Measurements from ENCODE around the gene TSTD2.

Gene TSTD2

GRCh38 chr9:97570899-97571298 lies 62.3 kb downstream of the TSTD2 start:
- H3K9me3 ChIP-seq (ENCODE audit: control insufficient read depth, low read depth, low read length), result no peaks in the 10 kb centered on the region
- H3K9ac ChIP-seq (ENCODE audit: low read length), result no peak overlapping the region
- no peaks in the 10 kb centered on the region for H3K27me3 ChIP-seq (ENCODE audit: control insufficient read depth, insufficient read depth, low read length)
- H3K4me1 ChIP-seq (ENCODE audit: control insufficient read depth, low read depth, low read length), result no peaks in the 10 kb centered on the region
- no peak overlapping the region for H3K27ac ChIP-seq (ENCODE audit: low read length)
- no peak overlapping the region for H3K4me3 ChIP-seq (ENCODE audit: low read length)
- no peaks in the 10 kb centered on the region for H3K36me3 ChIP-seq (ENCODE audit: control insufficient read depth, low read depth, low read length)

GRCh38 chr9:97568461-97569275 lies 64.5 kb downstream of the TSTD2 start:
- no peak overlapping the region for H3K4me3 ChIP-seq (ENCODE audit: low read length)
- H3K36me3 ChIP-seq (ENCODE audit: control insufficient read depth, low read depth, low read length), result no peaks in the 10 kb centered on the region
- peaks cover 15% of the 10 kb centered on the region for H3K4me1 ChIP-seq (ENCODE audit: control insufficient read depth, low read depth, low read length)
- H3K9me3 ChIP-seq (ENCODE audit: control insufficient read depth, low read depth, low read length), result no peaks in the 10 kb centered on the region
- no peak overlapping the region for H3K9ac ChIP-seq (ENCODE audit: low read length)
- H3K27me3 ChIP-seq (ENCODE audit: control insufficient read depth, insufficient read depth, low read length), result no peaks in the 10 kb centered on the region
- H3K27ac ChIP-seq (ENCODE audit: low read length), result no peak overlapping the region

- H3K9me3 ChIP-seq (ENCODE audit: control insufficient read depth, low read depth, low read length), result no peaks in the 10 kb centered on the region
- no peaks in the 10 kb centered on the region for H3K27me3 ChIP-seq (ENCODE audit: control insufficient read depth, insufficient read depth, low read length)
- H3K4me3 ChIP-seq (ENCODE audit: low read length), result no peak overlapping the region
- no peak overlapping the region for H3K9ac ChIP-seq (ENCODE audit: low read length)
- H3K27ac ChIP-seq (ENCODE audit: low read length), result no peak overlapping the region
- H3K4me1 ChIP-seq (ENCODE audit: control insufficient read depth, low read depth, low read length), result peaks cover 15% of the 10 kb centered on the region
- no peaks in the 10 kb centered on the region for H3K36me3 ChIP-seq (ENCODE audit: control insufficient read depth, low read depth, low read length)
Measured at GRCh38 chr9:97567894-97568202, 65.3 kb downstream of the TSTD2 start.

GRCh38 chr9:97567182-97567893 lies 65.8 kb downstream of the TSTD2 start:
- no peak overlapping the region for H3K9ac ChIP-seq (ENCODE audit: low read length)
- peaks cover 15% of the 10 kb centered on the region for H3K4me1 ChIP-seq (ENCODE audit: control insufficient read depth, low read depth, low read length)
- H3K27me3 ChIP-seq (ENCODE audit: control insufficient read depth, insufficient read depth, low read length), result no peaks in the 10 kb centered on the region
- no peak overlapping the region for H3K27ac ChIP-seq (ENCODE audit: low read length)
- H3K4me3 ChIP-seq (ENCODE audit: low read length), result no peak overlapping the region
- H3K9me3 ChIP-seq (ENCODE audit: control insufficient read depth, low read depth, low read length), result no peaks in the 10 kb centered on the region
- no peaks in the 10 kb centered on the region for H3K36me3 ChIP-seq (ENCODE audit: control insufficient read depth, low read depth, low read length)

GRCh38 chr9:97565262-97565661 lies 67.9 kb downstream of the TSTD2 start:
- peaks cover 15% of the 10 kb centered on the region for H3K4me1 ChIP-seq (ENCODE audit: control insufficient read depth, low read depth, low read length)
- no peak overlapping the region for H3K4me3 ChIP-seq (ENCODE audit: low read length)
- no peaks in the 10 kb centered on the region for H3K27me3 ChIP-seq (ENCODE audit: control insufficient read depth, insufficient read depth, low read length)
- H3K27ac ChIP-seq (ENCODE audit: low read length), result no peak overlapping the region
- H3K9me3 ChIP-seq (ENCODE audit: control insufficient read depth, low read depth, low read length), result no peaks in the 10 kb centered on the region
- H3K9ac ChIP-seq (ENCODE audit: low read length), result no peak overlapping the region
- H3K36me3 ChIP-seq (ENCODE audit: control insufficient read depth, low read depth, low read length), result no peaks in the 10 kb centered on the region

- no peak overlapping the region for H3K4me3 ChIP-seq (ENCODE audit: low read length)
- no peak overlapping the region for H3K9ac ChIP-seq (ENCODE audit: low read length)
- H3K9me3 ChIP-seq (ENCODE audit: control insufficient read depth, low read depth, low read length), result no peaks in the 10 kb centered on the region
- H3K4me1 ChIP-seq (ENCODE audit: control insufficient read depth, low read depth, low read length), result peaks cover 15% of the 10 kb centered on the region
- H3K27ac ChIP-seq (ENCODE audit: low read length), result no peak overlapping the region
- no peaks in the 10 kb centered on the region for H3K27me3 ChIP-seq (ENCODE audit: control insufficient read depth, insufficient read depth, low read length)
- no peaks in the 10 kb centered on the region for H3K36me3 ChIP-seq (ENCODE audit: control insufficient read depth, low read depth, low read length)
Measured at GRCh38 chr9:97564291-97565175, 68.6 kb downstream of the TSTD2 start.

GRCh38 chr9:97563458-97564135 lies 69.6 kb downstream of the TSTD2 start:
- Histone ChIP-seq H3K9ac (ENCODE audit: low read length) (no peak overlapping the region), H3K36me3 (ENCODE audit: control insufficient read depth, low read depth, low read length) (no peaks in the 10 kb centered on the region), H3K9me3 (ENCODE audit: control insufficient read depth, low read depth, low read length) (no peaks in the 10 kb centered on the region), H3K4me3 (ENCODE audit: low read length) (no peak overlapping the region), H3K27ac (ENCODE audit: low read length) (no peak overlapping the region), H3K27me3 (ENCODE audit: control insufficient read depth, insufficient read depth, low read length) (no peaks in the 10 kb centered on the region), H3K4me1 (ENCODE audit: control insufficient read depth, low read depth, low read length) (peaks cover 15% of the 10 kb centered on the region)

- Histone ChIP-seq H3K4me1 (ENCODE audit: control insufficient read depth, low read depth, low read length) (peaks cover 15% of the 10 kb centered on the region), H3K36me3 (ENCODE audit: control insufficient read depth, low read depth, low read length) (no peaks in the 10 kb centered on the region), H3K27me3 (ENCODE audit: control insufficient read depth, insufficient read depth, low read length) (no peaks in the 10 kb centered on the region), H3K27ac (ENCODE audit: low read length) (no peak overlapping the region), H3K4me3 (ENCODE audit: low read length) (no peak overlapping the region), H3K9me3 (ENCODE audit: control insufficient read depth, low read depth, low read length) (no peaks in the 10 kb centered on the region), H3K9ac (ENCODE audit: low read length) (no peak overlapping the region)
Measured at GRCh38 chr9:97562542-97562941, 70.6 kb downstream of the TSTD2 start.

GRCh38 chr9:97561501-97561900 lies 71.7 kb downstream of the TSTD2 start:
- Histone ChIP-seq H3K36me3 (ENCODE audit: control insufficient read depth, low read depth, low read length) (no peaks in the 10 kb centered on the region), H3K9me3 (ENCODE audit: control insufficient read depth, low read depth, low read length) (no peaks in the 10 kb centered on the region), H3K27ac (ENCODE audit: low read length) (no peak overlapping the region), H3K27me3 (ENCODE audit: control insufficient read depth, insufficient read depth, low read length) (no peaks in the 10 kb centered on the region), H3K9ac (ENCODE audit: low read length) (no peak overlapping the region), H3K4me3 (ENCODE audit: low read length) (no peak overlapping the region), H3K4me1 (ENCODE audit: control insufficient read depth, low read depth, low read length) (peaks cover 15% of the 10 kb centered on the region)

GRCh38 chr9:97560851-97561250 lies 72.3 kb downstream of the TSTD2 start:
- Histone ChIP-seq H3K36me3 (ENCODE audit: control insufficient read depth, low read depth, low read length) (no peaks in the 10 kb centered on the region), H3K27me3 (ENCODE audit: control insufficient read depth, insufficient read depth, low read length) (no peaks in the 10 kb centered on the region), H3K4me1 (ENCODE audit: control insufficient read depth, low read depth, low read length) (peaks cover 15% of the 10 kb centered on the region), H3K27ac (ENCODE audit: low read length) (no peak overlapping the region), H3K9ac (ENCODE audit: low read length) (no peak overlapping the region), H3K4me3 (ENCODE audit: low read length) (no peak overlapping the region), H3K9me3 (ENCODE audit: control insufficient read depth, low read depth, low read length) (no peaks in the 10 kb centered on the region)

GRCh38 chr9:97560154-97560553 lies 73.0 kb downstream of the TSTD2 start:
- Histone ChIP-seq H3K27ac (ENCODE audit: low read length) (no peak overlapping the region), H3K9me3 (ENCODE audit: control insufficient read depth, low read depth, low read length) (no peaks in the 10 kb centered on the region), H3K4me1 (ENCODE audit: control insufficient read depth, low read depth, low read length) (peaks cover 12% of the 10 kb centered on the region), H3K36me3 (ENCODE audit: control insufficient read depth, low read depth, low read length) (no peaks in the 10 kb centered on the region), H3K27me3 (ENCODE audit: control insufficient read depth, insufficient read depth, low read length) (no peaks in the 10 kb centered on the region), H3K9ac (ENCODE audit: low read length) (no peak overlapping the region), H3K4me3 (ENCODE audit: low read length) (no peak overlapping the region)
